ENCODE measurements around the gene ADAM17. TPM values are rescaled to one million over a fixed set of nuclear protein-coding genes. Genes with fewer than 3 reads are reported as not detected.

The ADAM17 gene
- polyA plus RNA-seq, 2 of the 4 experiments (the other 2 are of a cell fraction), result 33.1 to 38.1 TPM

DNA sequence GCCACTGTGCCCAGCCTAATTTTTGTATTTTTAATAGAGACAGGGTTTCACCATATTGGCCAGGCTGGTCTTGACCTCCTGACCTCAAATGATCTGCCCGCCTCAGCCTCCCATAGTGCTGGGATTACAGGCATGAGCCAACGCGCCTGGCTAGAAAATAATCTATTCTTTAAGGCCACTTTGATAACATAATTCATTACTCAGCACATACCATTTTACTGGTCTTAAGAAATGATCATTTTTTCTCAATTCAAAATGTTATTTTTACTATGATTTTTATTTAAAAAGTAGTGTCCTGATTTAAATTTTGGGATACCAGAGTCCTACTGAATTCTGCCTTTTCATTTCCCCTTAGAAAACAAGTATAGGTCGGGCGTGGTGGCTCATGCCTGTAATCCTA, 27.0 kb upstream of the ADAM17 start:
- Histone ChIP-seq H3K27ac (no peak overlapping the region), H3K4me1 (no peaks in the 10 kb centered on the region), H3K4me2 (no peak overlapping the region), H3K9me3 (no peaks in the 10 kb centered on the region), H3K4me3 (no peak overlapping the region)
- ATAC-seq, result no peak
- TF ChIP-seq, protein P1, sequence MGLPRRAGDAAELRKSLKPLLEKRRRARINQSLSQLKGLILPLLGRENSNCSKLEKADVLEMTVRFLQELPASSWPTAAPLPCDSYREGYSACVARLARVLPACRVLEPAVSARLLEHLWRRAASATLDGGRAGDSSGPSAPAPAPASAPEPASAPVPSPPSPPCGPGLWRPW (IDR thresholded peaks at IDR 0.05), result no peak
- no peak for TF ChIP-seq MAZ (IDR thresholded peaks at IDR 0.05; ENCODE audit: borderline replicate concordance, low read depth, low read length)
- no peak for TF ChIP-seq CHD4 (IDR thresholded peaks at IDR 0.05; ENCODE audit: borderline replicate concordance)
- peak; percentile 21 for TF ChIP-seq MAFK (IDR thresholded peaks at IDR 0.05; ENCODE audit: partially characterized antibody)
- TF ChIP-seq SMC3 (IDR thresholded peaks at IDR 0.05), result no peak
- no peak for TF ChIP-seq CBX2 (IDR thresholded peaks at IDR 0.05; ENCODE audit: borderline replicate concordance, low read depth)
- no peak for DNase-seq (ENCODE audit: low read depth in 1 of 2, low spot score in 1 of 2)
- no peak for FAIRE-seq
- ChIA-PET CTCF (interaction anchor here (1.4 kb wide), 1 partner anchor 20 kb away, joined by 3 read pairs; no protein-coding TSS in a partner anchor), POLR2A (interaction anchor here (1.1 to 1.7 kb wide), 2 partner anchors 27 to 48 kb away, joined by 3 to 5 read pairs; partner anchors contain the start of genes ADAM17 and YWHAQ)
- 94% methylated on average over 5 of the region's 5 CpGs for whole genome bisulfite sequencing (ENCODE audit: missing lambda C conversion rate)

GRCh38 chr2:9578467-9579235, 23.0 kb upstream of the ADAM17 start:
- ChIA-PET CTCF (interaction anchor here (0.9 to 2.0 kb wide), 7 partner anchors 8 to 236 kb away, joined by 3 to 6 read pairs (median 4); no protein-coding TSS in a partner anchor), POLR2A (interaction anchor here (0.6 kb wide), 1 partner anchor 54 kb away, joined by 5 read pairs; no protein-coding TSS in a partner anchor)
- Histone ChIP-seq H3K4me1 (no peaks in the 10 kb centered on the region; the same call in 2 of the 3 replicates), H3K9me3 (no peaks in the 10 kb centered on the region), H3K4me3 (no peak overlapping the region), H3K4me2 (no peak overlapping the region), H3K27ac (no peak overlapping the region)
- FAIRE-seq, result no peak
- DNase-seq (ENCODE audit: low read depth in 1 of 2, low spot score in 1 of 2), result no peak
- ATAC-seq, result peak in 1 of 2 experiments; percentile 25; a peak in 3 of 6 replicates
- TF ChIP-seq JUNB (IDR thresholded peaks at IDR 0.05) (no peak), POLR2A (IDR thresholded peaks at IDR 0.05; ENCODE audit: low read length) (no peak), BHLHE40 (IDR thresholded peaks at IDR 0.05; ENCODE audit: low read depth, low read length) (no peak), HOXB5 (CRISPR knock-in tag; IDR thresholded peaks at IDR 0.05) (no peak), MYC (IDR thresholded peaks at IDR 0.05; ENCODE audit: borderline replicate concordance, low read length) (no peak), RAD21 (conservative IDR thresholded peaks at IDR 0.05 in 1 of 2, IDR thresholded peaks at IDR 0.05 in 1 of 2) (no peak), GATA3 (IDR thresholded peaks at IDR 0.05; ENCODE audit: borderline replicate concordance) (no peak), SREBF2 (IDR thresholded peaks at IDR 0.05) (no peak), ESRRA (IDR thresholded peaks at IDR 0.05; ENCODE audit: borderline replicate concordance, low read length) (no peak), POLR2AphosphoS2 (conservative IDR thresholded peaks at IDR 0.05; ENCODE audit: low read length) (no peak), NFE2L2 (conservative IDR thresholded peaks at IDR 0.05; ENCODE audit: low read length) (no peak), MAFK (IDR thresholded peaks at IDR 0.05; ENCODE audit: partially characterized antibody) (no peak), KDM5A (IDR thresholded peaks at IDR 0.05) (no peak), BCL3 (IDR thresholded peaks at IDR 0.05) (no peak), PHF8 (IDR thresholded peaks at IDR 0.05; ENCODE audit: borderline replicate concordance, low read depth) (no peak)
- TF ChIP-seq, protein P1 (IDR thresholded peaks at IDR 0.05), result no peak
- TF ChIP-seq, protein P2, sequence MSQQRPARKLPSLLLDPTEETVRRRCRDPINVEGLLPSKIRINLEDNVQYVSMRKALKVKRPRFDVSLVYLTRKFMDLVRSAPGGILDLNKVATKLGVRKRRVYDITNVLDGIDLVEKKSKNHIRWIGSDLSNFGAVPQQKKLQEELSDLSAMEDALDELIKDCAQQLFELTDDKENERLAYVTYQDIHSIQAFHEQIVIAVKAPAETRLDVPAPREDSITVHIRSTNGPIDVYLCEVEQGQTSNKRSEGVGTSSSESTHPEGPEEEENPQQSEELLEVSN (IDR thresholded peaks at IDR 0.05; ENCODE audit: borderline replicate concordance, low read depth), result no peak
- TF ChIP-seq, protein P3, sequence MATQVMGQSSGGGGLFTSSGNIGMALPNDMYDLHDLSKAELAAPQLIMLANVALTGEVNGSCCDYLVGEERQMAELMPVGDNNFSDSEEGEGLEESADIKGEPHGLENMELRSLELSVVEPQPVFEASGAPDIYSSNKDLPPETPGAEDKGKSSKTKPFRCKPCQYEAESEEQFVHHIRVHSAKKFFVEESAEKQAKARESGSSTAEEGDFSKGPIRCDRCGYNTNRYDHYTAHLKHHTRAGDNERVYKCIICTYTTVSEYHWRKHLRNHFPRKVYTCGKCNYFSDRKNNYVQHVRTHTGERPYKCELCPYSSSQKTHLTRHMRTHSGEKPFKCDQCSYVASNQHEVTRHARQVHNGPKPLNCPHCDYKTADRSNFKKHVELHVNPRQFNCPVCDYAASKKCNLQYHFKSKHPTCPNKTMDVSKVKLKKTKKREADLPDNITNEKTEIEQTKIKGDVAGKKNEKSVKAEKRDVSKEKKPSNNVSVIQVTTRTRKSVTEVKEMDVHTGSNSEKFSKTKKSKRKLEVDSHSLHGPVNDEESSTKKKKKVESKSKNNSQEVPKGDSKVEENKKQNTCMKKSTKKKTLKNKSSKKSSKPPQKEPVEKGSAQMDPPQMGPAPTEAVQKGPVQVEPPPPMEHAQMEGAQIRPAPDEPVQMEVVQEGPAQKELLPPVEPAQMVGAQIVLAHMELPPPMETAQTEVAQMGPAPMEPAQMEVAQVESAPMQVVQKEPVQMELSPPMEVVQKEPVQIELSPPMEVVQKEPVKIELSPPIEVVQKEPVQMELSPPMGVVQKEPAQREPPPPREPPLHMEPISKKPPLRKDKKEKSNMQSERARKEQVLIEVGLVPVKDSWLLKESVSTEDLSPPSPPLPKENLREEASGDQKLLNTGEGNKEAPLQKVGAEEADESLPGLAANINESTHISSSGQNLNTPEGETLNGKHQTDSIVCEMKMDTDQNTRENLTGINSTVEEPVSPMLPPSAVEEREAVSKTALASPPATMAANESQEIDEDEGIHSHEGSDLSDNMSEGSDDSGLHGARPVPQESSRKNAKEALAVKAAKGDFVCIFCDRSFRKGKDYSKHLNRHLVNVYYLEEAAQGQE (IDR thresholded peaks at IDR 0.05), result no peak
- 87% methylated on average over 9 of the region's 9 CpGs for WGBS (ENCODE audit: missing lambda C conversion rate)
